A549 (cell line): ENCODE results near the gene APOBEC4. TPM values are rescaled to one million over a fixed set of nuclear protein-coding genes. Genes with fewer than 3 reads are reported as not detected.
"Not testable (repeated sequence)": the region's sequence is repeated elsewhere in the genome, so short reads cannot be mapped to it uniquely, and the experiment has no call there.

Source experiments
- ATAC-seq, 2 experiments: fragments of 200-7000 bp in 1 of 2; fragments of >200 bp in 1 of 2; cut with Nextera tagmentation in 1 of 2; cut with Tn5 transposase in 1 of 2; 3 replicates each; pipeline versions ENCODE4 v1.8.0 to v1.9.1; 2018 to 2020; ENCODE audit warnings: mild to moderate bottlenecking in 1 of 2, moderate library complexity in 1 of 2
- CTCF ChIA-PET: fragments of 300-600 bp; sonication (Branson Sonifier 250); formaldehyde crosslinking; extraction: SDS; loops from one replicate; lab custom pipeline; 2021; ENCODE audit warnings: antibody characterized with exemption, inconsistent platforms; lab: Yijun Ruan, JAX
- POLR2A ChIA-PET: fragments of 350-600 bp; formaldehyde crosslinking; extraction: SDS; loops from one replicate; lab custom pipeline; 2021; ENCODE audit warnings: antibody characterized with exemption, inconsistent platforms; lab: Yijun Ruan, JAX
- DNase-seq, 2 experiments: peaks; one replicate each; pipeline versions ENCODE4 v3.0.0 to v3.0.0-alpha.2; 2011 to 2016; ENCODE audit warnings: low read depth in 1 of 2, low spot score in 1 of 2
- FAIRE-seq: peaks from 2 replicates; lab custom pipeline; 2011; peaks lifted over from hg19 to GRCh38; lab: Jason Lieb, UNC
- H3K27ac ChIP-seq, 2 experiments: fragments of >200 bp; sonication (Bioruptor Twin); formaldehyde crosslinking; 3 replicates each; pipeline ENCODE4 v1.5.1; 2016 to 2017
- H3K4me1 ChIP-seq: fragments of >200 bp; sonication (Bioruptor Twin); formaldehyde crosslinking; 3 replicates; pipeline ENCODE4 v1.6.1; 2016
- H3K4me2 ChIP-seq: fragments of >200 bp; sonication (Bioruptor Twin); formaldehyde crosslinking; 3 replicates; pipeline ENCODE4 v1.6.1; 2016
- H3K4me3 ChIP-seq: fragments of >200 bp; sonication (Bioruptor Twin); formaldehyde crosslinking; 3 replicates; pipeline ENCODE4 v1.5.1; 2016
- H3K9me3 ChIP-seq: fragments of >200 bp; sonication (Bioruptor Twin); formaldehyde crosslinking; 3 replicates; pipeline ENCODE4 v1.6.1; 2016
- ATOH8 ChIP-seq: fragments of 250-450 bp; sonication (Bioruptor Pico); IDR thresholded peaks from 2 replicates; pipeline ENCODE4 v1.5.0; 2020; ENCODE audit warnings: low read depth, mild to moderate bottlenecking, moderate library complexity
- CBX2 ChIP-seq: fragments of 200-600 bp; sonication (generic); IDR thresholded peaks from 2 replicates; pipeline ENCODE4 v1.6.1; 2016; ENCODE audit warnings: low read depth, mild to moderate bottlenecking, borderline replicate concordance
- CHD4 ChIP-seq: fragments of 200-600 bp; sonication (generic); IDR thresholded peaks from 2 replicates; pipeline ENCODE4 v1.6.1; 2016; ENCODE audit warnings: antibody characterized with exemption, mild to moderate bottlenecking, borderline replicate concordance
- CTCF ChIP-seq: fragments of >200 bp; sonication (Bioruptor Twin); formaldehyde crosslinking; IDR thresholded peaks from 3 replicates; pipeline ENCODE4 v1.5.1; 2016
- E2F6 ChIP-seq: IDR thresholded peaks from 2 replicates; pipeline ENCODE4 v1.6.1; 2012; ENCODE audit warnings: low read depth, borderline replicate concordance
- ESRRA ChIP-seq: fragments of 150-350 bp; IDR thresholded peaks from 2 replicates; pipeline ENCODE4 v1.6.1; 2014; ENCODE audit warnings: mild to moderate bottlenecking, low read length, borderline replicate concordance
- GATA3 ChIP-seq: IDR thresholded peaks from 2 replicates; pipeline ENCODE4 v1.6.1; 2012; ENCODE audit warnings: borderline replicate concordance
- HES2 ChIP-seq: fragments of >200 bp; sonication (Bioruptor Twin); formaldehyde crosslinking; IDR thresholded peaks from 2 replicates; pipeline ENCODE4 v1.6.1; 2016
- HEYL ChIP-seq: fragments of 250-450 bp; sonication (Bioruptor Pico); IDR thresholded peaks from 2 replicates; pipeline ENCODE4 v1.8.0; 2021; ENCODE audit warnings: mild to moderate bottlenecking, moderate library complexity
- JUN ChIP-seq, 2 experiments: fragments of >200 bp; sonication (Bioruptor Twin); formaldehyde crosslinking; IDR thresholded peaks; 2 replicates in 1 of 2; 3 replicates in 1 of 2; pipeline ENCODE4 v1.6.1; 2016 to 2017
- JUNB ChIP-seq: fragments of >200 bp; sonication (Bioruptor Twin); formaldehyde crosslinking; IDR thresholded peaks from 2 replicates; pipeline ENCODE4 v1.6.1; 2016
- KDM1A ChIP-seq: fragments of 200-600 bp; sonication (generic); IDR thresholded peaks from 2 replicates; pipeline ENCODE4 v1.6.1; 2016; ENCODE audit warnings: low read depth, mild to moderate bottlenecking
- MYC ChIP-seq: IDR thresholded peaks from 2 replicates; pipeline ENCODE4 v1.6.1; 2012; ENCODE audit warnings: mild to moderate bottlenecking, inconsistent platforms, low read length, improper control_type of control experiment, borderline replicate concordance
- NFE2L2 ChIP-seq: fragments of 150-350 bp; conservative IDR thresholded peaks from 2 replicates; pipeline ENCODE4 v1.6.1; 2014; ENCODE audit warnings: low read length
- PBX3 ChIP-seq: IDR thresholded peaks from 2 replicates; pipeline ENCODE4 v1.6.1; 2012
- POLR2A ChIP-seq: IDR thresholded peaks from 2 replicates; pipeline ENCODE4 v1.6.1; 2012; ENCODE audit warnings: mild to moderate bottlenecking, low read length
- SMC3 ChIP-seq: fragments of >200 bp; sonication (Bioruptor Twin); formaldehyde crosslinking; IDR thresholded peaks from 3 replicates; pipeline ENCODE4 v1.6.1; 2018; ENCODE audit warnings: inconsistent platforms
- SREBF2 ChIP-seq: fragments of 450-650 bp; IDR thresholded peaks from 2 replicates; pipeline ENCODE4 v1.6.1; 2014; ENCODE audit warnings: mild to moderate bottlenecking, moderate library complexity
- ZSCAN20 ChIP-seq: fragments of 250-450 bp; sonication (Bioruptor Pico); IDR thresholded peaks from 2 replicates; pipeline ENCODE4 v1.8.0; 2022; ENCODE audit warnings: mild to moderate bottlenecking, moderate library complexity
- WGBS: methylation state at CpG from one replicate; pipeline ENCODE4 v1.1.6; 2017; ENCODE audit errors: missing lambda C conversion rate; 5-methylcytosine and 5-hydroxymethylcytosine counted together
- polyA plus RNA-seq, 4 experiments: library from polyadenylated mRNA; depleted of rRNA in 3 of 4; stranded (reverse); fragments of >200 nt; fragmentation: RNase III in 1 of 4; extraction: RNeasy Plus Mini Kit Qiagen cat#74134 plus additional on column Dnase treatment in 1 of 4; gene quantifications; 2 replicates in 3 of 4; 3 replicates in 1 of 4; pipeline ENCODE4 v1.2.3, GENCODE V29; 2011 to 2017

The APOBEC4 gene
- polyA plus RNA-seq, 2 of the 4 experiments (the other 2 are of a cell fraction), result not detected

GRCh38 chr1:183619781-183620180, 33.3 kb downstream of the APOBEC4 start:
- H3K4me2 ChIP-seq, result no peak overlapping the region
- ATAC-seq (no peak), FAIRE-seq (no peak), DNase-seq (no peak)
- ChIA-PET POLR2A (no interaction called here), CTCF (interaction anchor here (0.8 to 2.3 kb wide), 2 partner anchors 10 to 12 kb away, joined by 3 to 6 read pairs; no protein-coding TSS in a partner anchor)
- TF ChIP-seq MYC (no peak), HES2 (no peak), KDM1A (no peak), ZSCAN20 (CRISPR knock-in tag) (no peak), HEYL (CRISPR knock-in tag) (no peak), JUN (IDR thresholded peaks at IDR 0.05) (no peak), PBX3 (no peak), CHD4 (no peak), ATOH8 (no peak), SREBF2 (no peak), CBX2 (no peak), CTCF (no peak), SMC3 (no peak), POLR2A (no peak), GATA3 (no peak), ESRRA (no peak), NFE2L2 (no peak), E2F6 (no peak), JUNB (no peak)
- H3K4me1 ChIP-seq, result peaks cover 18% of the 10 kb centered on the region
- H3K9me3 ChIP-seq, result no peaks in the 10 kb centered on the region
- no peak overlapping the region for H3K4me3 ChIP-seq
- 96% methylated on average over 1 of the region's 1 CpG for WGBS
- no peak overlapping the region for H3K27ac ChIP-seq

- CTCF ChIA-PET, H3K9me3 ChIP-seq, FAIRE-seq, ATAC-seq, H3K27ac ChIP-seq, POLR2A ChIA-PET, H3K4me3 ChIP-seq, DNase-seq, H3K4me2 ChIP-seq: not testable (repeated sequence)
- peaks cover 14% of the 10 kb centered on the region for H3K4me1 ChIP-seq
- 94% methylated on average over 3 of the region's 5 CpGs for WGBS
These were observed 34.9 kb downstream of the APOBEC4 start for GRCh38 chr1:183618202-183618601.

GRCh38 chr1:183612975-183613374, 40.1 kb downstream of the APOBEC4 start:
- CTCF ChIA-PET, result interaction anchor here (0.8 to 1.0 kb wide), 3 partner anchors 10 to 72 kb away, joined by 3 read pairs; no protein-coding TSS in a partner anchor
- H3K4me3 ChIP-seq, POLR2A ChIA-PET, H3K27ac ChIP-seq, FAIRE-seq, H3K4me2 ChIP-seq, DNase-seq, H3K9me3 ChIP-seq, ATAC-seq: not testable (repeated sequence)
- 75% methylated on average over 3 of the region's 3 CpGs for WGBS
- H3K4me1 ChIP-seq, result peaks cover 29% of the 10 kb centered on the region
